Loucy (cell line): Measurements from ENCODE around the gene USP11.

Experiments
- H2AFZ ChIP-seq: fragments of 200-600 bp; sonication (generic); 2 replicates; pipeline ENCODE4 v1.6.0; 2016; ENCODE audit warnings: antibody characterized with exemption, mild to moderate bottlenecking, low read length, moderate library complexity
- H3F3A ChIP-seq: fragments of 200-600 bp; 2 replicates; pipeline ENCODE4 v1.6.0; 2016; ENCODE audit warnings: antibody characterized with exemption, low read depth, mild to moderate bottlenecking
- H3K27me3 ChIP-seq: fragments of 200-600 bp; sonication (generic); 2 replicates; pipeline ENCODE4 v1.6.1; 2014; ENCODE audit warnings: low read length, mild to moderate bottlenecking; ENCODE audit not compliant: insufficient read depth, poor library complexity, severe bottlenecking
- H3K36me3 ChIP-seq: fragments of 200-600 bp; sonication (generic); 2 replicates; pipeline ENCODE4 v1.6.1; 2016; ENCODE audit warnings: low read length; ENCODE audit not compliant: insufficient read depth
- H3K4me1 ChIP-seq: fragments of 200-600 bp; sonication (generic); 2 replicates; pipeline ENCODE4 v1.5.1; 2014; ENCODE audit warnings: low read length, mild to moderate bottlenecking; ENCODE audit not compliant: insufficient read depth, poor library complexity, severe bottlenecking
- H3K4me2 ChIP-seq: fragments of 200-600 bp; sonication (generic); 2 replicates; pipeline ENCODE4 v1.6.0; 2014; ENCODE audit warnings: antibody characterized with exemption, low read length, low read depth, mild to moderate bottlenecking; ENCODE audit not compliant: poor library complexity, severe bottlenecking
- H3K4me3 ChIP-seq: fragments of 200-600 bp; sonication (generic); 2 replicates; pipeline ENCODE4 v1.5.1; 2014; ENCODE audit warnings: low read length, mild to moderate bottlenecking, mixed read lengths; ENCODE audit not compliant: poor library complexity, severe bottlenecking
- H3K79me2 ChIP-seq: fragments of 200-600 bp; sonication (generic); 2 replicates; pipeline ENCODE4 v1.6.1; 2014; ENCODE audit warnings: low read length; ENCODE audit not compliant: insufficient read depth
- H3K9ac ChIP-seq: fragments of 200-600 bp; sonication (generic); 2 replicates; pipeline ENCODE4 v1.6.0; 2014; ENCODE audit warnings: mild to moderate bottlenecking, low read depth, low read length, moderate library complexity; ENCODE audit not compliant: poor library complexity, severe bottlenecking
- H3K9me2 ChIP-seq: fragments of 200-600 bp; sonication (generic); replicated peaks from 2 replicates; pipeline ENCODE4 v1.6.1; 2016; ENCODE audit warnings: low read depth, low read length, mixed read lengths
- H3K9me3 ChIP-seq: fragments of 200-600 bp; sonication (generic); 2 replicates; pipeline ENCODE4 v1.6.1; 2014; ENCODE audit warnings: mild to moderate bottlenecking, antibody characterized with exemption, low read length, low read depth; ENCODE audit not compliant: insufficient read depth
- H4K20me1 ChIP-seq: fragments of 200-600 bp; sonication (generic); 2 replicates; pipeline ENCODE4 v1.6.0; 2014; ENCODE audit warnings: antibody characterized with exemption, low read length, mild to moderate bottlenecking; ENCODE audit not compliant: insufficient read depth, poor library complexity, severe bottlenecking
- CTCF ChIP-seq: fragments of 200-600 bp; sonication (generic); conservative IDR thresholded peaks from 2 replicates; pipeline ENCODE4 v1.5.1; 2014; ENCODE audit warnings: mild to moderate bottlenecking, antibody characterized with exemption, low read length
- EZH2phosphoT487 ChIP-seq: fragments of 200-600 bp; IDR thresholded peaks from 2 replicates; pipeline ENCODE4 v1.6.1; 2018; ENCODE audit warnings: antibody characterized with exemption, mild to moderate bottlenecking, moderate library complexity, borderline replicate concordance

Gene USP11

GRCh38 chrX:47243351-47243750 is 10.5 kb downstream of the USP11 start:
- H3K9me2 ChIP-seq = no peaks in the 10 kb centered on the region
- H3K4me3 ChIP-seq = no peak overlapping the region
- no peaks in the 10 kb centered on the region for H3K9me3 ChIP-seq
- H3K9ac ChIP-seq = no peak overlapping the region
- peaks cover 15% of the 10 kb centered on the region; the same call in 1 of the 2 replicates for H3K79me2 ChIP-seq
- H3K4me2 ChIP-seq = no peak overlapping the region
- H2AFZ ChIP-seq = no peak overlapping the region
- H3K36me3 ChIP-seq = peaks cover 59% of the 10 kb centered on the region; the same call in 1 of the 2 replicates
- H3K27me3 ChIP-seq = no peaks in the 10 kb centered on the region
- H3F3A ChIP-seq = no peaks in the 10 kb centered on the region
- no peaks in the 10 kb centered on the region for H3K4me1 ChIP-seq
- TF ChIP-seq EZH2phosphoT487 (no peak), CTCF (no peak)
- H4K20me1 ChIP-seq = peaks cover 4% of the 10 kb centered on the region

DNA sequence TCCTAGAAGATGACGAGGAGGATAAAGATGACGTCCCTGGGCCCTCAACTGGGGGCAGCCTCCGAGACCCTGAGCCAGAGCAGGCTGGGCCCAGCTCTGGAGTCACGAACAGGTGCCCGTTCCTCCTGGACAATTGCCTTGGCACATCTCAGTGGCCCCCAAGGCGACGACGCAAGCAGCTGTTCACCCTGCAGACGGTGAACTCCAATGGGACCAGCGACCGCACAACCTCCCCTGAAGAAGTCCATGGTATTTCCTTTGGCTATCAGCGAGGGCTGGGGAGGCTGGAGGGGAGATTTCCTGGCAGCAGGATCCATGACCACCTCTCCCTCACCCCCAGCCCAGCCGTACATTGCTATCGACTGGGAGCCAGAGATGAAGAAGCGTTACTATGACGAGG is 11.9 kb downstream of the USP11 start:
- H3K9ac ChIP-seq = no peak overlapping the region
- TF ChIP-seq CTCF = no peak
- TF ChIP-seq EZH2phosphoT487 = no peak
- no peaks in the 10 kb centered on the region for H4K20me1 ChIP-seq
- no peaks in the 10 kb centered on the region for H3K9me2 ChIP-seq
- H3K4me1 ChIP-seq = no peaks in the 10 kb centered on the region
- no peak overlapping the region for H3K4me2 ChIP-seq
- H3K27me3 ChIP-seq = no peaks in the 10 kb centered on the region
- no peak overlapping the region for H3K4me3 ChIP-seq
- H3K36me3 ChIP-seq = peaks cover 52% of the 10 kb centered on the region; the same call in 1 of the 2 replicates
- H2AFZ ChIP-seq = no peak overlapping the region
- H3K9me3 ChIP-seq = no peaks in the 10 kb centered on the region
- peaks cover 3% of the 10 kb centered on the region; the same call in 1 of the 2 replicates for H3K79me2 ChIP-seq
- H3F3A ChIP-seq = no peaks in the 10 kb centered on the region

DNA sequence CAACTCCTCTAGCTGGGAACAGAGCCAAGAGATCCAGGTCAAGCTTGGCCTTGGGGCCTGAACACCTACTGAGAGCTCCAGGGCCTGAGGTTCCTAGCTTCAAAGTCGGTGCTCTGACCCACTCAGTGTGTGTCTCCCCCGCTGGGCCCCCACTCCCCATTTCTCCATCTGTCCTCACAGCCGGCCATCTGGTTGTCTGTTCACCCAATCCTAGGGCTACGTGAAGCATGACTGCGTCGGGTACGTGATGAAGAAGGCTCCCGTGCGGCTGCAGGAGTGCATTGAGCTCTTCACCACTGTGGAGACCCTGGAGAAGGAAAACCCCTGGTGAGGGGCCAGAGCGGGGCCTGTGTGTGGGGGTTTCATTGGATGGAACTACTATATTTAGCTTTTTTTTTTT is 12.3 kb downstream of the USP11 start:
- Histone ChIP-seq H3K9me2 (no peaks in the 10 kb centered on the region), H3K27me3 (no peaks in the 10 kb centered on the region), H3K79me2 (no peaks in the 10 kb centered on the region), H3K4me3 (no peak overlapping the region), H3K4me1 (no peaks in the 10 kb centered on the region), H4K20me1 (no peaks in the 10 kb centered on the region), H3K4me2 (no peak overlapping the region), H3F3A (no peaks in the 10 kb centered on the region), H3K9me3 (no peaks in the 10 kb centered on the region), H2AFZ (no peak overlapping the region), H3K36me3 (peaks cover 48% of the 10 kb centered on the region; the same call in 1 of the 2 replicates), H3K9ac (no peak overlapping the region)
- TF ChIP-seq CTCF (no peak), EZH2phosphoT487 (no peak)
